NK-92 treated with Interleukin-12 subunit alpha and Interleukin-12 subunit beta, amount 100 ng/mL, for 24 hours (cell line): ENCODE measurements around the gene ADAMTS3.
"Not testable (repeated sequence)": the region's sequence is repeated elsewhere in the genome, so short reads cannot be mapped to it uniquely, and the experiment has no call there.

Source experiments
- DNase-seq: peaks from one replicate; lab custom pipeline; 2025; lab: John Stamatoyannopoulos, UW

Gene ADAMTS3

GRCh38 chr4:72552447-72552846 lies 16.6 kb downstream of the ADAMTS3 start:
- no peak for DNase-seq

DNA sequence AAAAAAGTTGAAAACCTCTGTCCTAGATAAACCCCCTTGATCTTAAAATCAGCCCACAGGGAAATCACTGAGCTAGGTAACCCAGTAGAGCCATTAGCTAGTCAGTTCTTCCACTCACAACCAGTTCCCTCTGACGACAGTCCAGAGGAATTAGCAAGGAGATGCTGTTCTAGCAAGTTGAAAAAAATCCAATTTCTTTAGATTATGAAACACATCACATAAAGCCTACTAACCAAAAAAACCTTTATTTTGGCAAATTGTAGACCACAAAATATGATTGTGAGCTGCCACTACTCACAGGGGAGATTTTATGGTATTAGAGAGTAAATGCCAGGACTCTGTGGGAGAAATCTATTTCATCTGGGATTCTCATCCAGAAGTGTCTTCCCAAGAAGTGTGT lies 22.6 kb downstream of the ADAMTS3 start:
- no peak for DNase-seq

DNA sequence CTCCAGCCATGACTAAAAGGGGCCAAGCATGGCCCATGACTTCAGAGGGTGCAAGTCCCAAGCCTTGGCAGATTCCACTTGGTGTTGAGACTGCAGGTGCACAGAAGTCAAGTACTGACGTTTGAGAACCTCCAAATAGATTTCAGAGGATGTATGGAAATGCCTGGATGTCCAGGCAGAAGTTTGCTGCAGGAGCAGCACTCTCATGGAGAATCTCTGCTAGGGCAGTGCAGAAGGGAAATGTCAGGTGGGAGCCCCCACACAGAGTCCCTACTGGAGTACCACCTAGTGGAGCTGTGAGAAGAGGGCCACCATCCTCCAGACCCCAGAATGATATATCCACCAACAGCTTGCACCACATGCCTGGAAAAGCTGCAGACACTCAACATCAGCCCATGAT lies 28.3 kb downstream of the ADAMTS3 start:
- DNase-seq, result not testable (repeated sequence)

- DNase-seq, result no peak
Measured at GRCh38 chr4:72538006-72538405, 31.0 kb downstream of the ADAMTS3 start.

DNA sequence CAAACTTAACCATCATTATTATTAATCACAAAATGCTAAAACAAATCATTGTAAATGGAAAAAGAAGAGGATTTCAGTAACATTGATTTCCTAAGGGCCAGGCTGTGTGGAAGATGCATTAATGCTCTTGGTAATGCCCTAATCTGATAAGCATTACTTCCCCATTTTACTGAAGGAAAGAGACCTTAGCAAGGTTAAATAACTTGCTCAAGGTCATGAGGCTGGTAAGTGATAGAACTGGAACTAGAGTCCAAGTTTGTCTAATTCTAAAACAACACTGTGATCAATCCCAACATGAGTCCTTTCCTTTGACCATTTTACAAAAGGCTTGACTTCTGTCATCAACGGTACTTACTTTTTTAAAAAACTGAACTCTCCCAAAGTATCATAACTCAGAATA lies 32.6 kb downstream of the ADAMTS3 start:
- DNase-seq, result no peak

DNA sequence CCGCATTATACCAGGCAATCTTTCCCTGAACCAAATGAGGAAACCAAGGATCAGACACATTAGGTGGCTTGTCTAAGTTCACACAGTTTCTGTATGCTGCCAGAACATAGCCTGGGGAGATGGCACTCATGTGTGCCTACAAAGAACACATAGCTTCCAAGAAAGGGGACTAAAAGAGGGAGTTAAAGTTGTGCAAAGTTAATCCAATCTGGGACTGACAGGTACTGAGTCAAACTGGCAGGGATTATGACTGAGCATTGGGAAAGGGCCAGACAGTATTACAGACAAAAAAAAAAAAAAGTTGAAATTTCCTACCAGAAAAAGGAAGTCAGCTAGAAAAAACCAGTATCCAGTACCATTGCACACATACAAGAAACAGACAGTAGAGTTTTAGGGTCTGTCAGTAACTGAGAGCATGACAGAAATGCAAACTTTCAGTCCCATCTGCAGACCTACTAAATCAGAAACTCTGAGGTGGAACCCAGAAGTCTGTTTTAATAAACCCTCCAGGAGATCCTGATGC lies 37.2 kb downstream of the ADAMTS3 start:
- DNase-seq, result no peak

- no peak for DNase-seq
Measured at GRCh38 chr4:72531322-72531721, 37.7 kb downstream of the ADAMTS3 start.

GRCh38 chr4:72529148-72529822 lies 39.7 kb downstream of the ADAMTS3 start:
- no peak for DNase-seq

DNA sequence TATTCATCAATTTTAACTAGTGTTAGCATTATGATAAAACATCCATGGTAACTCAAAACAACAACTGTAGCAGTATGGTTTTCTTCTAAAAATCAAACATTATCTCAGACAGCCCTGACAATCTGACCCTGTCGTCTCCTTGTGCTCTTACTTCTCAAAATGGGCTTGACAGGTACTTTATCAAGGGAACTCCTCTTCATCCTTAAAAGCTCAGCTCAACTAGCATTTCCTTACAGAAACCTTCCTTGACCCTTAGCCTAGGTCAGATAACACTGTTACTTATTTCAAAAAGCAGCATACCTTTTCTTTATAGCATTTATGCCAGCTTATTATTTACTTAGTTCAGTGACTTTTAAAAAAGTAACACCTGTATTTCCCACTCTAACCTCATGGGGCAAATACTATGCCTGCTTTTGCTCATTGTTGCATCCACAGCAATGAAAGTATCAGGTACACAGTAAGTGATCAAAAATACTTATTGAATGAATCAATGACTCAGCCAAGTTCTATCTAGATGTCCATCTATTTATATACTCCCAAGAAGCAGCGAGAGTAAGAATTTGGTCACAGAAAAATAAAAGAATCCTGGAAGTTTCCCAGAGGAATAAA lies 41.9 kb downstream of the ADAMTS3 start:
- no peak for DNase-seq

DNA sequence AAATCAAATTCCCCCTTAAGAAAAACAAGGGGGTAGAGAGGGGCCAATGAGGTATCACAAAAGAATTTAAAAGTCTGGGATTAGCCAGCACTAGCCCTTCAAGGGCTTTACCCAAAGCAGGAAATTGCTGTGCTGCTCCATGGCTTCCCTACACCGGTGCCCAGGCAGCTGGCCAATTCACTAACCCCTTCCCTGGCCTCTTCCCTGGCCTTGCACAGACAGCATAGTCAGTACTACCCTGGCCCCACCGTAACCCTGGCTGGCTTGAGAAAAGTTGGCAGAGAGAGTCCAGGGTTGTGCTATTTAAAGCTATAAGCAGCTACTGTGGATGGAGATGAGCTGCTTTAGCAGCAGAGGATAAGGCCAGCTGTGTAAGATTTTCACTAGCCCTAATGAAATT lies 43.1 kb downstream of the ADAMTS3 start:
- no peak for DNase-seq

- no peak for DNase-seq
Measured at GRCh38 chr4:72522440-72522839, 46.6 kb downstream of the ADAMTS3 start.

- no peak for DNase-seq
Measured at GRCh38 chr4:72513227-72513626, 55.8 kb downstream of the ADAMTS3 start.

- no peak for DNase-seq
Measured at GRCh38 chr4:72507860-72508419, 61.1 kb downstream of the ADAMTS3 start.

DNA sequence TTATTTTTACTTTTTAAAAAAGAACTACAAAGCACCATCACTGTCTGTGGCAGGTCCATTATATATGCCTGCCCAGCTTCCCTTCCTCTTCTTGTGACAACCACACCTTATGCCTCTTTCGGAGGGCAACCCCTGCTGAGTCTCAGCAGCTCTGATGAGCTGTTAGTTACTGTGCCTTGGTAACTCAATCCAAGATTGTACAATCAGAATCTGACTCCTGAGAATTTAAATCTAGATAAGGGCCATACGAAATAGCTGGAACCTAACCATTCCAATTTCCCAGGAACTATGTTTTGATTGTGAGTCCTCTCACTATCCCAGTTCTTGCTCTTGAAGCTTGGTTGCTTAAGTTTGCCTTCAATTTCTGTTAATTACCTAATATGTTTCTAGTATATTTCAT lies 61.9 kb downstream of the ADAMTS3 start:
- DNase-seq, result no peak

GRCh38 chr4:72505314-72505744 lies 63.7 kb downstream of the ADAMTS3 start:
- DNase-seq, result no peak

DNA sequence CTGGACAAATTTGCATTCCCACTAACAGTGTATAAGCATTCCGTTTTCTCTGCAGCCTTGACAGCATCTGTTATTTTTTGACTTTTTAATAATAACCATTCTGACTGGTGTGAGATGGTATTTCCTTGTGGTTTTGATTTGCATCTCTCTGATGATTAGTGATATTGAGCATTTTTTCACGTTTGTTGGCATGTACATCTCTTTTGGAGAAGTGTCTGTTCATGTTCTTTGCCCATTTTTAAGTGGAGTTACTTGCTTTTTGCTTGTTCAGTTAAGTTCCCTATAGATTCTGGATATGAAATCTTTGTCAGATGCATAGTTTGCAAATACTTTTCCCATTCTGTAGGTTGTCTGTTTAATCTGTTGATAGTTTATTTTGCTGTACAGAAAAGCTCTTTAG lies 68.8 kb downstream of the ADAMTS3 start:
- no peak for DNase-seq

GRCh38 chr4:72496119-72496518 lies 72.9 kb downstream of the ADAMTS3 start:
- no peak for DNase-seq

- no peak for DNase-seq
Measured at GRCh38 chr4:72494156-72494555, 74.9 kb downstream of the ADAMTS3 start.

GRCh38 chr4:72489267-72489666 lies 79.8 kb downstream of the ADAMTS3 start:
- DNase-seq, result no peak

DNA sequence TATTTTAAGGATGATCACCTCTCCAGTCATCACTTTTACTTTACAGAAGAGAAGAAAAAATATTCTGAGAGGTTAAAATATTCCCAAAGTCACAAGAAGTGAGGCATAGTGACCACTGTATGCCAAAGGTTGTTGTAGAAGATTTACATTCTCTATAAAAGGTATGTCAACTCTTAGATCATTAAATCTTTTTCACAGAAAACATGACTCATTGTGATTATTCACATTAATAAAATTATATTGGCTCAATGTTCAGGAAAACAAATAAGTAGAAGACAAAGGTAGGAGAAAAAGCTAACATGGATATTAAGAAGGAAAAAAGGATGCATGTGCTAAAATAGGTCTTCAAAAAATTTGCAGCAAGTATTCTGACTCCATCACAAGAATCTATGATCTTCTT lies 82.0 kb downstream of the ADAMTS3 start:
- DNase-seq, result no peak

GRCh38 chr4:72484981-72485380 lies 84.0 kb downstream of the ADAMTS3 start:
- no peak for DNase-seq

DNA sequence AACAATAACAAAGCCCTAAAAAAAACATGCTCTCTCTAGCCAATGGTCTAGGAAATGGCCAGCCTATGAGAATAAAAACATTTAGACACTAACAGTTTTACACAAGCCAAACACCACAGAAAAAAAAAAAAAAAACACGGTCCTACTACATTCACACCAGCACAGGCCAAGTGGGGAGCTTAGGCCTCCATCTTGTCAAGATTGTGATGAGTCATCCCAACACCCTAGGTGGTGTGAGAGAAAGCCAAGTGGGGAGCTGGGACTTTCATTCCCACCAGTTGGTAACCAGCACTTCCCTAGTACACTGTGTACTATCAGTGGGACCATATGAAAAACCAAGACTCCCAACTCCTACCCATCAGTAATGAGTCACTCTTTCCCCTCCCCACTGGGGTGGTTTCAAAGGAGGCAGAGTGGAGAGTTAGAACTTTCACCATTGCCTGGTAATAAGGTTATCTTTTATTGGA lies 95.6 kb downstream of the ADAMTS3 start:
- no peak for DNase-seq

DNA sequence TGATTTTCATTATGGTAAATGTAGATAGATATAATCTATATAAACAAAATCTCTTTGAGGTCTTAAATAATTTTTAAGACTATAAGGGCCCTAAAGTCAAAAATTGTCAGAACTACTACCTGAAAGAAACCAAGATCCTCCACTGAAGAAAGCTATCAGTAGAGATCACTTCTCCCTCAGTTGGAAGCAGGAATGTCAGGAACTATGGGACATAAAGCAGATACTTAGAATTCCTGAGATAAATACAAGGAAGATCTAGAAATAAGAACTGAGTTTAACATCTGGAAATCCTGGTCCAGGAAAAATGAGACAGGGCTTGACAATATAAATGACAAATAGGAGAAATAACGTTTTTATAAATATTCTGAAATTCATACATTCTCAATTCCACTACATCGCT lies 97.2 kb downstream of the ADAMTS3 start:
- no peak for DNase-seq
